GM12891 (cell line): ENCODE measurements around the gene RAB11FIP3.
"Not testable (repeated sequence)": the region's sequence is repeated elsewhere in the genome, so short reads cannot be mapped to it uniquely, and the experiment has no call there.

ENCODE experiments used
- DNase-seq: peaks from one replicate; pipeline ENCODE4 v3.0.0; 2011; ENCODE audit warnings: low spot score; ENCODE audit not compliant: insufficient read length
- FAIRE-seq: peaks from 2 replicates; lab custom pipeline; 2011; peaks lifted over from hg19 to GRCh38; lab: Jason Lieb, UNC
- PAX5 ChIP-seq: IDR thresholded peaks from 2 replicates; pipeline ENCODE4 v1.6.1; 2011; ENCODE audit warnings: low read length, moderate library complexity, mild to moderate bottlenecking; ENCODE audit not compliant: insufficient read depth, severe bottlenecking
- POLR2A ChIP-seq: IDR thresholded peaks from 2 replicates; pipeline ENCODE4 v1.6.1; 2011; ENCODE audit warnings: low read depth, low read length, control low read depth
- POLR2AphosphoS5 ChIP-seq: IDR thresholded peaks from 2 replicates; pipeline ENCODE4 v1.6.1; 2011; ENCODE audit warnings: low read depth, low read length, control low read depth
- POU2F2 ChIP-seq: IDR thresholded peaks from 2 replicates; pipeline ENCODE4 v1.6.1; 2011; ENCODE audit warnings: low read depth, mild to moderate bottlenecking, control low read depth, low read length, moderate library complexity
- SPI1 ChIP-seq: IDR thresholded peaks from 2 replicates; pipeline ENCODE4 v1.6.1; 2011; ENCODE audit warnings: low read depth, low read length, control low read depth
- TAF1 ChIP-seq: IDR thresholded peaks from 2 replicates; pipeline ENCODE4 v1.6.1; 2011; ENCODE audit warnings: low read depth, low read length, control low read depth

The RAB11FIP3 gene

GRCh38 chr16:405548-406506 is 19.6 kb upstream of the RAB11FIP3 start:
- no peak for DNase-seq
- no peak for FAIRE-seq
- TF ChIP-seq POU2F2 (no peak), SPI1 (no peak), PAX5 (no peak), POLR2A (no peak), POLR2AphosphoS5 (no peak), TAF1 (no peak)

GRCh38 chr16:407253-407652 is 18.2 kb upstream of the RAB11FIP3 start:
- no peak for FAIRE-seq
- no peak for DNase-seq
- no peak for TF ChIP-seq POLR2A
- TF ChIP-seq PAX5 = no peak

DNA sequence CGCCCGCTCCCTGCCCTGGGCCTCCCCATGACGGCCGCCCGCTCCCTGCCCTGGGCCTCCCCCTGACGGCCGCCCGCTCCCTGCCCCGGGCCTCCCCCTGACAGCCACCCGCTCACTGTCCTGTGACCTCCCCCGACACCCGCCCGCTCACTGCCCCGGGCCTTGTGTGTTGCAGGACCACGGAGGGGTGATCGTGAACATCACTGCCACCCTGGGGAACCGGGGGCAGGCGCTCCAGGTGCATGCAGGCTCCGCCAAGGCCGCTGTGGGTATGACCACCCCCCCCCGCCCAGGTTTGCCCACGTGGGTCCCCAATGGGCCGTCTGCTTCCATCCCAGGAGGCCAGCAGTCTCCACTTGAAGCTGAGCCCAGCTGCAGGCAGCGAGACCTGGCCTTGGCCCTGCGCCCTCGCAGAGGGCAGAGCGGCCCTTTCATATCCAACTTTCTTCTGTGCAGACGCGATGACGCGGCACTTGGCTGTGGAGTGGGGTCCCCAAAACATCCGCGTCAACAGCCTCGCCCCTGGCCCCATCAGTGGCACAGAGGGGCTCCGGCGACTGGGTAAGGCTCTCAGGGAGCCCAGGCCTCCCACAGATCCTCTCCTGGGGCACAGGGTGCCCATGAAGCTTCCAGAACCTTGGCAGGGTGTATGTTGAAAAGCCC is 14.8 kb upstream of the RAB11FIP3 start:
- TF ChIP-seq TAF1 (no peak), POLR2AphosphoS5 (no peak), SPI1 (no peak), POLR2A (no peak), PAX5 (no peak), POU2F2 (no peak)
- FAIRE-seq (no peak), DNase-seq (no peak)

- TF ChIP-seq POU2F2 (no peak), SPI1 (no peak), TAF1 (no peak), POLR2A (no peak), POLR2AphosphoS5 (no peak), PAX5 (no peak)
- DNase-seq (no peak), FAIRE-seq (no peak)
Observed at GRCh38 chr16:411576-412265, 13.7 kb upstream of the RAB11FIP3 start.

DNA sequence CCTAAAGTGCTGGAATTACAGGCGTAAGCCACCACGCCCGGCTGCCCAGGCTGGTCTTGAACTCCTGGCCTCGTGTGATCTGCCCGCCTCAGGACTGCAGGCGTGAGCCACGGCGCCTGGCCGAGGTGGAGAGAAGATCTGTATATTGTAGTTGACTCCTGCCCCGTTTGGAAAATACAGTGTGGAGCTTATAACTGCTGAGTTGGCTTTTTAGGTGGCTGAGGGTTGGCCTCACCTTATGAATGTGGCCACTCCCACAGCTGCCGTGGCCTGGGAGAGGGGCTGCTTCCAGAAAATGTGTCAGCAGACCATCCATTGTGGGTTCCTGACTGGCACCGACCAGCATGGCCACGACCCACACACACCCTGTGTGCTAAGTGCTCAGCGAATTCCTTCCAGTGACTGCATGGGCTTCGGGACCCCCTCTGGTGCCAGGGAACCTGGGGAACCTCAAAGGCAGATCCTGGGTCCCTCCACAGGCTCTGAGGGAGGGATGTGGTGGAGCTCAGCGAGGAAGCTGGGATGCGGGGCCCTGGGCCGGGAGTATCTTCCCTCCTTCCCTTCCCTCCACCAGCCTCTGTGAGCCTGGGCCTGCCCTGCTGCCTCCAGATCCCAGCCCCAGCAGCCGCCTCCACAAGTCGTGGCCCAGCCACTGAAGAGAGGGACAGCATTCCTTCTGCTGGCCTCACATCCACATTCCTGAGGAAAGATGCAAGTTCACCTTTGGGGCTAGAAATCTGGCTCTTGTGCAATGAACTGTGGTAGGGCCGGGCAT is 10.9 kb upstream of the RAB11FIP3 start:
- TF ChIP-seq POLR2A (no peak), POU2F2 (no peak), POLR2AphosphoS5 (no peak), PAX5 (no peak), TAF1 (no peak), SPI1 (no peak)
- DNase-seq = no peak
- no peak for FAIRE-seq

DNA sequence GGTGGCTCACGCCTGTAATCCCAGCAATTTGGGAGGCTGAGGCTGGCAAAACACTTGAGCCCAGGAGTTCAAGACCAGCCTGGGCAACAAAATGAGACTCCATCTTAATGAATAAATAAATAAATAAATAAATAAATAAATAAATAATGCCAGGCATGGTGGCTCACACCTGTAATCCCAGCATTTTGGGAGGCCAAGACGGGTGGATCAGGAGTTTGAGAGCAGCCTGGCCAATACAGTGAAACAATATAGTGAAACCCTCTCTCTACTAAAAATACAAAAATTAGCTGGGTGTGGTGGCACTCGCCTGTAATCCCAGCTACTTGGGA is 10.3 kb upstream of the RAB11FIP3 start:
- not testable (repeated sequence) for FAIRE-seq, DNase-seq

- FAIRE-seq = not testable (repeated sequence)
Observed at GRCh38 chr16:422179-422578, 3.3 kb upstream of the RAB11FIP3 start.

DNA sequence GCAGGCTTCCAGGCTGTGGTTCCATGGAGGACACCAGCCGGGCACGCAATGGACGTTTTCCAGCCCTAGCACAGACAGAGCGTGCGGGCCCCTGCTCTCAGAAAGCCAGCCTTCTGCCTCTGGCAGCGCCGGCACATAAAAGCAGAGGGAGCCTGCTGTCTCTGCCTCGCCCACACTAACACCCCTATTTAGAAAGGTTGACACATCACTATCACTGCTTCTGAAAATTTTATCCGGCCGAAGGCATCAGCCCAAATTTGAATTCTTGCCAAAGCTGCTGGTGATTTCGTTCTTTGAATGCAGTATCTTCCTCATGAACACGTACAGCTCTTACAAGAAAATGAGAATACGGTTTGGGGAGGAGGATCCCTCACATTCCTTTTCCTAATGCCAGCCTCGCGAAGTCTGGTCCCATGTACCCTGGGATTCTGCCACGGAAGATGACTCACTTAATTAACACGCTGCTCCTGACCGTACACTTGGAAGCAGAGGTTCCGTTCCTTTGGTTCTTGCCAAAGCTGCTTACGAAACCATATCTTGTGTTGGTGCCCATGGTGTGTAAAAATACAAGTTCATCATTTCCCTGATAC is 1.3 kb upstream of the RAB11FIP3 start:
- FAIRE-seq = peak; percentile 33
- no peak for DNase-seq

More at GRCh38 chr16:422179-422578, 3.3 kb upstream of the RAB11FIP3 start:
- not testable (repeated sequence) for DNase-seq

DNA sequence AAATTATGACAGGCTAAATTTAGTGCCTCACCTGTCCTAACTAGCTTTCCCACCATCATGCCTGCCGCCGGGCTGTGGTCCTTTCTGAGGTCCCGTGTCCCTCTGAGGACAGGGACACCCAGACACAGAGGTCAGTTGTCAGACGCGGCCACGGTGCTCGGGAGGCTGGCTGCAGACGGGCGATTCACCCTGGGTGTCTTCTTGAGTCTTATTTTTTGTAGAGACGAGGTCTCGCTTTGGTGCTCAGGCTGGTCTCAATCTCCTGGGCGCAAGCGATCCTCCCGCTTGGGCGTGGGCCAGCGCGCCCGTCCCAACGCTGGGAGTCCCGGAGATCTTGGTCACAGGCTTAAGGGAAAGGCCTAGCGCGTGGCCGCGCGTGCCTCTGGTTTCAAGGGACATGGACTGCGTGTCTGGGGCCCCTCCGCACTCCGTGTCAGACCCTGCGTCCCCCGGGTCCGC is 797 bp upstream of the RAB11FIP3 start:
- DNase-seq = no peak

More for the DNA sequence above, 1.3 kb upstream of the RAB11FIP3 start:
- TF ChIP-seq POU2F2 (no peak), POLR2AphosphoS5 (no peak), PAX5 (no peak), POLR2A (no peak), SPI1 (no peak), TAF1 (no peak)

More for the DNA sequence above, 797 bp upstream of the RAB11FIP3 start:
- FAIRE-seq = no peak
- no peak for TF ChIP-seq POU2F2
- no peak for TF ChIP-seq POLR2AphosphoS5
- TF ChIP-seq SPI1 = no peak
- no peak for TF ChIP-seq POLR2A
- no peak for TF ChIP-seq PAX5
- no peak for TF ChIP-seq TAF1
